Cardiac muscle cell (in vitro differentiated cells and primary cell): ENCODE measurements around the gene FLNB. TPM values are rescaled to one million over a fixed set of nuclear protein-coding genes. Genes with fewer than 3 reads are reported as not detected.
"Not testable (repeated sequence)": the region's sequence is repeated elsewhere in the genome, so short reads cannot be mapped to it uniquely, and the experiment has no call there.

Source experiments
- DNase-seq, 2 donors: peaks; one replicate each; pipeline versions ENCODE4 v3.0.0 to v3.0.0-alpha.2; 2010 to 2017; ENCODE audit warnings: low read depth in 1 of 2, low spot score in 1 of 2
- H3K27ac ChIP-seq: fragments of 200-600 bp; sonication (generic); 2 replicates; pipeline ENCODE4 v1.5.1; 2016
- H3K27me3 ChIP-seq: fragments of 200-600 bp; sonication (generic); 2 replicates; pipeline ENCODE4 v1.6.0; 2016; ENCODE audit warnings: control low read depth
- H3K36me3 ChIP-seq: fragments of 200-600 bp; sonication (generic); 2 replicates; pipeline ENCODE4 v1.5.1; 2016; ENCODE audit warnings: control low read depth
- H3K4me1 ChIP-seq: fragments of 200-600 bp; sonication (generic); 2 replicates; pipeline ENCODE4 v1.8.1; 2017; ENCODE audit warnings: low read depth, mild to moderate bottlenecking, mixed run types
- H3K4me3 ChIP-seq: fragments of 200-600 bp; sonication (generic); 2 replicates; pipeline ENCODE4 v1.5.1; 2016; ENCODE audit warnings: mild to moderate bottlenecking
- H3K9me3 ChIP-seq: fragments of 200-600 bp; sonication (generic); 2 replicates; pipeline ENCODE4 v1.5.1; 2017; ENCODE audit warnings: low read depth, mild to moderate bottlenecking, control low read depth
- CTCF ChIP-seq: IDR thresholded peaks from 2 replicates; pipeline ENCODE4 v1.5.1; 2012; ENCODE audit warnings: low read depth, mild to moderate bottlenecking, low read length
- polyA plus RNA-seq: library from polyadenylated mRNA; unstranded; fragments of >200 nt; fragmentation: Nextera tagmentation; extraction: Ambion mirVana; gene quantifications from 2 replicates; pipeline ENCODE4 v1.2.1, GENCODE V29; 2016
- total RNA-seq: library from RNA; depleted of rRNA; stranded (reverse); fragments of >200 nt; gene quantifications from 2 replicates; pipeline ENCODE4 v1.2.3, GENCODE V29; 2016

Gene FLNB
- total and polyA plus RNA-seq, 2 experiments from 2014 or later: 12.1 to 28.7 TPM

DNA sequence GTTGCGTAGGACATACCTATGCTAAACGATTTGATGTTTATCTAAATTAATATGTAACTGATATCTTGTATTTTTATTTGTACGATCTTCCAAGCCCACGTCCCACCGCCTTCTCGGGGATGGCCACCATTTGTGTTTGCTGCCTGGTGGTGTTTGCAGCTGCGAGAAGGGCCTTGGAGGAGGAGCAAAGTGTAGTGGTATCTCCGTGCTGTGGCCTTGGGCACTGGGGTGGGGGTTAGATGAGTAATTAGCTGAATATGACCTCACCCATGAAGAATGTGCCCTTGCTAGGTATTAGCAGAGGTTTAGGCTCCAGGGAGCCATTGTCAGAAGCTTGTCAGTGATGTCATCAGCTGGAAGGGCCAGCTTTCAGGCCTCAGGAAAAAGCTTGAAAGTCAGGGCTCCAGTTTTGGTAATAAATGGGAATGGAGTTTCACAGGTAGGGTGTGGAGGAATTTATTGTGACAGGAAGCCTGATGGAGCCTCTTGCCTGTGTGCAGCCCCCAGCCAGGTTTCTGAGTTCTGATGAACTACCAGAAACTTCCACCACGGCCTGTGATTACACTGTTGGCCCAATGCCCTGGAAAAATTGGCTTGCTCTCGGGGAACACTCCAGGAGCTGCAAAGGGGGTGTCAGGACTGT, 41.0 kb downstream of the FLNB start:
- DNase-seq: peak; percentile 71 to 84
- H3K4me3 ChIP-seq: no peak overlapping the region
- H3K36me3 ChIP-seq: no peaks in the 10 kb centered on the region
- TF ChIP-seq CTCF: no peak
- H3K9me3 ChIP-seq: no peaks in the 10 kb centered on the region
- H3K27ac ChIP-seq: peak overlapping the region; percentile 87
- peaks cover 25% of the 10 kb centered on the region for H3K4me1 ChIP-seq
- H3K27me3 ChIP-seq: no peaks in the 10 kb centered on the region

DNA sequence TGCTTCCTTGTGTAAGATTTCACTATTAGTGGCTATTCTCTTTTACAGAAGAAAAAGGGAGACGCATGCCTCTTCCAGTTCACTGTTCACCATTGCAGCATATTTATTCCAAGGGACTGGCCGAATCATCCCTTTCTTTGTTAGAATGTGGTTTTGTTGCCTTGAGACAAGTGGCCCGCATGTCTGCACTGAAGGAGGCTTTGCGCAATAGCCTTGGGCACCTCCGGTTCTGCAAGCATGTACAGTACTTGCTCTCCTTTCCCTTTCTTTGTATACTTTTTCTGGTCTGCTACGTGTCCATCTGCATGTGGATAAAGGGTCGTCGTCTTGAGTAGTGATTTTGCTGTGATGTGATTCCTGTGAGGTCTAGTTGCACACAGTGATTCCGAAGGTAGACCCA, 43.0 kb downstream of the FLNB start:
- no peaks in the 10 kb centered on the region for H3K27me3 ChIP-seq
- TF ChIP-seq CTCF: no peak
- H3K27ac ChIP-seq: no peak overlapping the region
- DNase-seq: peak in 1 of 2 donors; percentile 94
- peaks cover 25% of the 10 kb centered on the region for H3K4me1 ChIP-seq
- no peaks in the 10 kb centered on the region for H3K36me3 ChIP-seq
- no peak overlapping the region for H3K4me3 ChIP-seq
- H3K9me3 ChIP-seq: no peaks in the 10 kb centered on the region

DNA sequence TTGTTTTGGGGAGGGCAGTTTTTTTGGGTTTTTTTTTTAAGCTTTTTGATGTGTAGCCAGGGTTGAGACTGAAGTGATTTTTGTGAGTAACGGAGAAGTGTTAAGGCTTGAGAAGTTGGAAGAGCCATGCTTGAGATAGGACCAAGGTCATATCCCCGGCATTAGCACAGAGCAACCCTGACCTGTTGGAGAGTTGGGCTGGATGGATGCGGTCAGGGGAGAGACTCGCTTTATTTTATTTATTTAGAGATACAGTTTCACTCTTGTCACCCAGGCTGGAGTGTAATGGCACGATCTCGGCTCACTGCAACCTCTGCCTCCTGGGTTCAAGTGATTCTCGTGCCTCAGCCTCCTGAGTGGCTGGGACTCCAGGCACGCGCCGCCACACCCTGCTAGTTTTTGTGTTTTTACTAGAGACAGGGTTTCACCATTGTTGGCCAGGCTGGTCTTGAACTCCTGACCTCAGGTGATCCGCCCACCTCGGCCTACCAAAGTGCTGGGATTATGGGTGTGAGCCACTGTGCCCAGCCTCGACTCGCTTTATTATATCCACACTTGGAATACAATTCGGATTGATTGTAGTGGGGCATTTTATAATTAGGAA, 43.5 kb downstream of the FLNB start:
- H3K9me3 ChIP-seq, H3K27ac ChIP-seq, H3K4me3 ChIP-seq, DNase-seq, H3K36me3 ChIP-seq, H3K27me3 ChIP-seq: not testable (repeated sequence)
- peaks cover 25% of the 10 kb centered on the region for H3K4me1 ChIP-seq

GRCh38 chr3:58052373-58053273, 44.4 kb downstream of the FLNB start:
- Histone ChIP-seq H3K9me3 (no peaks in the 10 kb centered on the region), H3K4me3 (no peak overlapping the region), H3K27ac (no peak overlapping the region), H3K36me3 (no peaks in the 10 kb centered on the region), H3K27me3 (no peaks in the 10 kb centered on the region), H3K4me1 (peaks cover 25% of the 10 kb centered on the region)
- TF ChIP-seq CTCF: no peak
- DNase-seq: peak in 1 of 2 donors; percentile 95

DNA sequence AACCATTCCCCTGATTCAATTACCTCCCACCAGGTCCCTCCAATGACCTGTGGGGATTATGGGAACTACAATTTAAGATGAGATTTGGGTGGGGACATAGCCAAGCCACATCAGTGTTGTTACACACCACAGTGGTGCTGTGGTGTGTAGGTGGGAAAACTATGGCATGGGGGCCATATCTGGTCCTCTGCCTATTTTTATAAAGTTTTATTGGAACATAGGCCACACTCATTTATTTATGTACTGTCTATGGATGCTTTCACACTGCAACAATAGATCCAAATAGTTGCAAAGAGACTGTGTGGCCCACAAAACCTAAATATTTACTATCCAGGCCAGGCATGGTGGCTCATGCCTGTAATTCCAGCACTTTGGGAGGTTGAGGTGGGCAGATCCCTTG, 46.4 kb downstream of the FLNB start:
- no peak overlapping the region for H3K27ac ChIP-seq
- peaks cover 8% of the 10 kb centered on the region for H3K4me1 ChIP-seq
- H3K27me3 ChIP-seq: no peaks in the 10 kb centered on the region
- H3K4me3 ChIP-seq: no peak overlapping the region
- no peaks in the 10 kb centered on the region for H3K36me3 ChIP-seq
- no peak for DNase-seq
- H3K9me3 ChIP-seq: no peaks in the 10 kb centered on the region
- no peak for TF ChIP-seq CTCF

DNA sequence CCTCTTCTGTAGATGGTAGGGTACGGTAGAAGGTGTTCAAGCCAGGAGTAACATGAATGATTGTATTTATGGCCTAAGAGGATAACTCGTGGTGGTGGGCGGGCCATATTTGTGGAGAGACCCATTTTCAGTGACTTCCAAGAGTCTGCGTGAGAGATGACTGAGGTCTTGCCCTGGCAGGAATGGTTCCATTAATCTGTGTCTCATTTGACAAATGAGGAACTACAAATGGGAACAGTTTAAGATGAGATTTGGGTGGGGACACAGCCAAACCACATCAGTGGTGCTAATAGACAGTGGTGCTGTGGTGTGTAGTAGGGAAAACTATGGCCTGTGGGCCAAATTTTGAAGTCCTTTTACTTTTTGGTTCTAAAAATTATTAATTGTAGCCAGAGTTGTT, 47.1 kb downstream of the FLNB start:
- H3K9me3 ChIP-seq: no peaks in the 10 kb centered on the region
- no peak for TF ChIP-seq CTCF
- peaks cover 6% of the 10 kb centered on the region for H3K4me1 ChIP-seq
- no peaks in the 10 kb centered on the region for H3K27me3 ChIP-seq
- H3K27ac ChIP-seq: no peak overlapping the region
- DNase-seq: no peak
- no peaks in the 10 kb centered on the region for H3K36me3 ChIP-seq
- no peak overlapping the region for H3K4me3 ChIP-seq

DNA sequence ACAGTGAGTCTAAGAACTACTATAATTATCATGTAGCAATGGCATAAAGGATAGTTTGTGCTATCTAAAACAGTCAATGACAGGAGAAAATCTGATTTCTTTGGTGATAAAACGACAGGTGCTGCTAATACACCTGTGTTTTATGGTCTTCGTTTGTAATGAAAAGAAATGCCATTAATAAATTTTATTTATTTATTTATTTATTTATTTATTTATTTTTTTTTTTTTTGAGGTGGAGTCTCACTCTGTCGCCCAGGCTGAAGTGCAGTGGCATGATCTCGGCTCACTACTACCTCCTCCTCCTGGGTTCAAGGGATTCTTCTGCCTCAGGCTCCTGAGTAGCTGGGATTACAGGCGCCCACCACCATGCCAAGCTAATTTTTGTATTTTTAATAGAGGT, 47.7 kb downstream of the FLNB start:
- not testable (repeated sequence) for H3K4me1 ChIP-seq, H3K27ac ChIP-seq, H3K4me3 ChIP-seq, H3K36me3 ChIP-seq, H3K9me3 ChIP-seq, H3K27me3 ChIP-seq, DNase-seq
